Measurements from ENCODE around the gene ERC2.

DNA sequence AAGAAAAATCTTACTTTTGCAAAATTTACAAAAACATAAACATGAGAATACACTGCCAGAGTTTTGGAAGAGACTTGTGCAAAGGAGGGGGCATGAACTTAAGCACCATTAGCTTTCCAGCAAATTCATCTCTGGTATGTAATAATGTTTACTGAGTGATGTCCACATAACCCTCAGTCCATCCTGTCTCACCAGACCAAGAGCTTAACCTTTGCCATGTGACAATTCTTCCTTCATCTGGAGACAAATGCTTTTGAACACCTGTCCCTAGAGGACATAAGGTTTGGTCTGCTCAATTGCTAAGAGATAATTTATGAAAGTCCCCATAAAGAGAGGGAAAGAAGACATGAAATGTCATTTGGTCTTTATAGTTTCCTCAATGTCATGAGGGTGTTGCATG, 412.3 kb downstream of the ERC2 start:
- TF ChIP-seq POLR2A (IDR thresholded peaks at IDR 0.05; ENCODE audit: low read depth, low read length) (no peak), FOS (IDR thresholded peaks at IDR 0.05; ENCODE audit: borderline replicate concordance, insufficient read depth, low read length) (no peak)
